ENCODE data around the gene VAX1. TPM values are rescaled to one million over a fixed set of nuclear protein-coding genes. Genes with fewer than 3 reads are reported as not detected.

Gene VAX1
- total and polyA plus RNA-seq, 2 experiments from 2014 or later, result not detected

DNA sequence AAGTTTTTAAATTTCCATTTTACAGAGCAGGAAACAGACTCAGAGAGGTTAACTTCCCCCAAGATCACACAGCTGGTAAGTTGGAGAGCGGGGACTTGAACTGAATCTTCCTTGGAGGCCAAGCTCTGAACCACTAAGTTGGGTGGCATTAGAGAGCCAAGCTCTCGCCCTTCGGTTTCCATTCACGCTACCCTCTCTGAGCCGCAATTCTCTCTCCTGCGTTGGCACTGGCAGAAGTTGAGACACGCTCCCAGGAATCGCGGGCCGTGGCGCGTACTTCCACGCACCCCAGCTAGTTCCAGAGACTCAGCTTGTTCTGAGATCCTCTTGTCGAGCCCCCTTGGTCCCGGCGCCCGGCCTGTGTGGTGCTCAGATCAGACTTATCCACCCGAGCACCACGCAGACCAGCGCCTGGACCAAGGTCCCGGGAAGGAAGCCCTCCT lies 29.3 kb upstream of the VAX1 start:
- no peak for DNase-seq (ENCODE audit: low spot score)
- Histone ChIP-seq H3K36me3 (replicated peaks; ENCODE audit: insufficient read depth, low read depth) (no peaks in the 10 kb centered on the region), H3K4me2 (peak overlapping the region; percentile 81), H3K79me2 (no peaks in the 10 kb centered on the region), H3K27me3 (peaks cover 98% of the 10 kb centered on the region), H3K4me1 (ENCODE audit: insufficient read depth) (peaks cover 33% of the 10 kb centered on the region), H2AFZ (peak overlapping the region; percentile 74), H3K4me3 (no peak overlapping the region), H3K27ac (no peak overlapping the region), H3K9me2 (replicated peaks; ENCODE audit: insufficient read depth) (no peaks in the 10 kb centered on the region), H4K20me1 (ENCODE audit: insufficient read depth, poor library complexity, severe bottlenecking) (no peaks in the 10 kb centered on the region), H3K9me3 (ENCODE audit: low read depth) (no peaks in the 10 kb centered on the region)
- TF ChIP-seq, protein P1, sequence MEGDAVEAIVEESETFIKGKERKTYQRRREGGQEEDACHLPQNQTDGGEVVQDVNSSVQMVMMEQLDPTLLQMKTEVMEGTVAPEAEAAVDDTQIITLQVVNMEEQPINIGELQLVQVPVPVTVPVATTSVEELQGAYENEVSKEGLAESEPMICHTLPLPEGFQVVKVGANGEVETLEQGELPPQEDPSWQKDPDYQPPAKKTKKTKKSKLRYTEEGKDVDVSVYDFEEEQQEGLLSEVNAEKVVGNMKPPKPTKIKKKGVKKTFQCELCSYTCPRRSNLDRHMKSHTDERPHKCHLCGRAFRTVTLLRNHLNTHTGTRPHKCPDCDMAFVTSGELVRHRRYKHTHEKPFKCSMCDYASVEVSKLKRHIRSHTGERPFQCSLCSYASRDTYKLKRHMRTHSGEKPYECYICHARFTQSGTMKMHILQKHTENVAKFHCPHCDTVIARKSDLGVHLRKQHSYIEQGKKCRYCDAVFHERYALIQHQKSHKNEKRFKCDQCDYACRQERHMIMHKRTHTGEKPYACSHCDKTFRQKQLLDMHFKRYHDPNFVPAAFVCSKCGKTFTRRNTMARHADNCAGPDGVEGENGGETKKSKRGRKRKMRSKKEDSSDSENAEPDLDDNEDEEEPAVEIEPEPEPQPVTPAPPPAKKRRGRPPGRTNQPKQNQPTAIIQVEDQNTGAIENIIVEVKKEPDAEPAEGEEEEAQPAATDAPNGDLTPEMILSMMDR (IDR thresholded peaks at IDR 0.05; ENCODE audit: poor library complexity), result no peak
- no peak for TF ChIP-seq EZH2phosphoT487 (IDR thresholded peaks at IDR 0.05; ENCODE audit: low read depth, severe bottlenecking, unreplicated experiment)
- TF ChIP-seq EZH2 (IDR thresholded peaks at IDR 0.05; ENCODE audit: borderline replicate concordance), result no peak
- 22% methylated on average over 21 of the region's 21 CpGs for WGBS (ENCODE audit: low lambda C conversion rate, missing lambda C conversion rate)

DNA sequence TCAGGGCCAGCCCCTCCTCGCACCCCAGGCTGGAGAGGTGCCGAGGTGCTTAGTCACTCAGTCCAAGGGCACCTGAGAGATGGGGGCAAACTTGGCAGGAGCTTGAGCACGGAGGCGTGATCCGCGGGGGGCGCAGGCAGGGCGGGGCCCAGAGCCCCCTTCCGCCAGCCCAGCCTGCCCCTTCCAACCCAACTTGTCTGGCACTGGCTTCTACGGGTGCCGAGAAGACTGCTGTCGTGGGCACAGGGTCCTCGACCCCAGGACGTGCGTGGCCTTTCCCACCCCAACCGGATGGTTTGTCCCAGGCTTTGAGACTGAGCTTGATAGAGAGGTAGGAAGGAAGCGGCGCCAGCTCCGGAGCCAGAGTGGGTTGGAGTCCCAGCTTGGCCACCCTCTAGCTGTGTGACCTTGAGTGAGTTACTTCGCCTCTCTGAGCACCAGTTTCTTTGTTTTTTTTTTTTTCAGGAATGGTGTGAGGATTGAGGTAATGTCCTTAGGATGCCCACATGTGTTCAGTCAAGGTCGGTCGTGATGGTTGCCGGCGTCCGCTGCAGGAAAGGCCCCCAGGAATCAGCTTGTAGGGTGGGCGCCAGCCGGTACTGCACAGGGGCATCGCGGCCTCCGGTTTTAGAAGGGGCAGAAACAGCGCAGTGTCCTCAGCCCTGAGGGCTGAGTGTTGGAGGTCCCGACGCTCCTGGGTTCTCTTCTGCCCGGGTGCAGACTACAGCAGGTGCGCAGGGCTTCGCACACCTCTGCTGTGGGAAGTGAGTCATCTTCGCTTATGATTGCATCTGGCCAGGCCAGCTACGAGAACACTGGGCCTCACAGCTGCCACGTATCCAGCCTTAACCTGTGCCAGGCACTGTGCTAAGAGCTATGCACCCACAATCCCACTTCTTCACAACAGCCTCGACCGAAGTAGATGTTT lies 28.6 kb upstream of the VAX1 start:
- H3K9me2 ChIP-seq (replicated peaks; ENCODE audit: insufficient read depth), result no peaks in the 10 kb centered on the region
- TF ChIP-seq, protein P1 (IDR thresholded peaks at IDR 0.05; ENCODE audit: poor library complexity), result no peak
- no peak for TF ChIP-seq EZH2 (IDR thresholded peaks at IDR 0.05; ENCODE audit: borderline replicate concordance)
- no peak for TF ChIP-seq EZH2phosphoT487 (IDR thresholded peaks at IDR 0.05; ENCODE audit: low read depth, severe bottlenecking, unreplicated experiment)
- no peaks in the 10 kb centered on the region for H4K20me1 ChIP-seq (ENCODE audit: insufficient read depth, poor library complexity, severe bottlenecking)
- peak overlapping the region; percentile 74 for H2AFZ ChIP-seq
- no peak overlapping the region for H3K4me3 ChIP-seq
- peak overlapping the region; percentile 67 for H3K4me2 ChIP-seq
- peak; percentile 32 for DNase-seq (ENCODE audit: low spot score)
- no peaks in the 10 kb centered on the region for H3K79me2 ChIP-seq
- H3K4me1 ChIP-seq (ENCODE audit: insufficient read depth), result peaks cover 33% of the 10 kb centered on the region
- H3K27ac ChIP-seq, result no peak overlapping the region
- peaks cover 98% of the 10 kb centered on the region for H3K27me3 ChIP-seq
- no peaks in the 10 kb centered on the region for H3K36me3 ChIP-seq (replicated peaks; ENCODE audit: insufficient read depth, low read depth)
- no peaks in the 10 kb centered on the region for H3K9me3 ChIP-seq (ENCODE audit: low read depth)
- WGBS (ENCODE audit: low lambda C conversion rate, missing lambda C conversion rate), result 30% methylated on average over 40 of the region's 41 CpGs

DNA sequence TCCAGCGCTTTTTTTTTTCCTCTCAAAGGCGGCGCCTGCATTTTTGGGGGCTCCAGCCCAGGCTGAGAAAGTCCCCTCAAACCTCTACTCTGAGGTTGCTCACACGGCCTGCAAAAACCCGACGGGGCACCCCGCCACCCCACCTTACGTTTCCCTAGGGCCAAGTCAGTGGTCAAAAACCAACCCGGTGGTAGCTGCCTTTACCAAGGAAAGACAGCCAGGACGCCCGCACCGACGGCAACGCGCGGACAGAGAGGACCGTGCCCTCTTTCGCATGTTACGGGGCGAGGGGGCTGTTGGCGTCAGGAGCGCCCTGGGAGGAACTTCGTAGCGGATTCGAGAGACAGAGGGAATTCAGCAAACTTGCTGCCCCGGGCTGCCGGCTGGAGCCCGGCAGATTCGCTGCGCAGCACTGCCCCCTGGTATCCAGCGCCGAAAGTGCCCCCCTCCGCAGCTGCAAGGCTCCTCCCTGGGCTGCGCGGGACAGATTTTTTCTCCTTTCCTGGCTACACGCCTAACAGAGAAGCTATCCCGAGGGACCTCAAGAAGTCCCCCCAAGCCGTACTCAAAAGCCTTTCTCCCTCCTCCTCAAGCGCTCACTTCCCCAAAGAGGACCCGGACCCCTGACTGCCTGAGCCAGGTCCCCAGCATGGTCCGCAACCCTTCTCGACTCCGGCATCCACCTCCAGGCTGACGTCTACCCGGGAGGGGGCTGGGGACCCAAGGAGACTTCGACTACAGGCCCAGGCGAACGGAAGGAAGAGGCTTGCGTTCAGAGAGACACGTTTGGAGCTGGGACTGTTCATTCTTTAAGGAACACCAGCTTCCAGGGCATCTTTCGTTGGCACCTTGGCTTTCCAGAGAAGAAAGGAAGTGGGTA lies 27.7 kb upstream of the VAX1 start:
- 2% methylated on average over 49 of the region's 51 CpGs for WGBS (ENCODE audit: low lambda C conversion rate, missing lambda C conversion rate)
- H3K36me3 ChIP-seq (replicated peaks; ENCODE audit: insufficient read depth, low read depth), result no peaks in the 10 kb centered on the region
- peak overlapping the region; percentile 67 for H3K4me2 ChIP-seq
- peaks cover 98% of the 10 kb centered on the region for H3K27me3 ChIP-seq
- TF ChIP-seq EZH2phosphoT487 (IDR thresholded peaks at IDR 0.05; ENCODE audit: low read depth, severe bottlenecking, unreplicated experiment), result no peak
- TF ChIP-seq EZH2 (IDR thresholded peaks at IDR 0.05; ENCODE audit: borderline replicate concordance), result peak; percentile 81
- TF ChIP-seq, protein P1 (IDR thresholded peaks at IDR 0.05; ENCODE audit: poor library complexity), result peak; percentile 64
- H3K4me1 ChIP-seq (ENCODE audit: insufficient read depth), result peaks cover 33% of the 10 kb centered on the region
- H4K20me1 ChIP-seq (ENCODE audit: insufficient read depth, poor library complexity, severe bottlenecking), result no peaks in the 10 kb centered on the region
- H2AFZ ChIP-seq, result peak overlapping the region; percentile 41
- peak; percentile 78 for DNase-seq (ENCODE audit: low spot score)
- H3K4me3 ChIP-seq, result no peak overlapping the region
- no peaks in the 10 kb centered on the region for H3K79me2 ChIP-seq
- H3K9me2 ChIP-seq (replicated peaks; ENCODE audit: insufficient read depth), result no peaks in the 10 kb centered on the region
- H3K27ac ChIP-seq, result no peak overlapping the region
- H3K9me3 ChIP-seq (ENCODE audit: low read depth), result no peaks in the 10 kb centered on the region

Data from hepatocyte (in vitro differentiated cells).